Ramos (cell line): ENCODE data around the gene MAN1C1.

Experiments
- in situ Hi-C: fragments of 300-500 bp; cut with MboI; formaldehyde crosslinking; loops from one replicate; pipeline ENCODE4 v1.14.3; 2022; ENCODE audit warnings: low sequenced_read_pairs; ENCODE audit not compliant: unreplicated experiment

Gene MAN1C1

DNA sequence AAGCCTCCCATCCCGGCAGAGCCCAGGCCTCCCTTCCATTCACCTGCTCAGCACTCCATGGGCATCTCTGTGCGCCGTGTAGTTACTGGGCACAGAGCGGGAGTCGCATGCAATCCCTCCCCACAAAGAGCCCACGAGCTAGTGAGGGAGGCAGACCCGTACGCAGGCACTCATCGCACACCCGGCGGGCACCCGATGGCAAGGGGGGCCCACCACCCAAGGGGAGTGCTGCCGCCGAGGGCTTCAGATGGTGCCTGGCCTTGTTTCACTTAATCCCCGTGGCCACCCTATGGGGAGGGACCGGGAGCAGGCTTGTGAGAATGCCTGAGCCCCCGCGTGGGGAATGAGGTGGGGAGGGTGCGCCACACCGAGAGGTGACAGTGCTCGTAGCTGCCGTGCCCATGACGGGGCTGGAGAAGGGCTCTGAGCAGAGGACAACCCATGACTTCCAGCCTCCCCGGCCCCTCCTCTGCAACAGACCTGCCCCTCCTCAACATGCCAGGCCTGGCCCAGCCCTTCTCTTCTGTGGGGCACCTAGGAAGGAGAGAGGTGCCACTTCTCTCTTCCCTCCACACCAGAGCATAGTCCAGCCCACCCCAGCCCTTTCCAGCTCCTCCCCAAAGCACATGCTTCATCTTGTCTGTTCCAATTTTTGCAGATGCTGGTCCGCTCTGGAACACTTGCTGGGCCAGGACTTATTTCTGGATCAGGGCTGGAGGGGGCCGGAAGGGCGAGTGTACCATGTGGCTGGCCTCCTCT lies 153.2 kb downstream of the MAN1C1 start:
- in situ Hi-C loops: no loop called here

DNA sequence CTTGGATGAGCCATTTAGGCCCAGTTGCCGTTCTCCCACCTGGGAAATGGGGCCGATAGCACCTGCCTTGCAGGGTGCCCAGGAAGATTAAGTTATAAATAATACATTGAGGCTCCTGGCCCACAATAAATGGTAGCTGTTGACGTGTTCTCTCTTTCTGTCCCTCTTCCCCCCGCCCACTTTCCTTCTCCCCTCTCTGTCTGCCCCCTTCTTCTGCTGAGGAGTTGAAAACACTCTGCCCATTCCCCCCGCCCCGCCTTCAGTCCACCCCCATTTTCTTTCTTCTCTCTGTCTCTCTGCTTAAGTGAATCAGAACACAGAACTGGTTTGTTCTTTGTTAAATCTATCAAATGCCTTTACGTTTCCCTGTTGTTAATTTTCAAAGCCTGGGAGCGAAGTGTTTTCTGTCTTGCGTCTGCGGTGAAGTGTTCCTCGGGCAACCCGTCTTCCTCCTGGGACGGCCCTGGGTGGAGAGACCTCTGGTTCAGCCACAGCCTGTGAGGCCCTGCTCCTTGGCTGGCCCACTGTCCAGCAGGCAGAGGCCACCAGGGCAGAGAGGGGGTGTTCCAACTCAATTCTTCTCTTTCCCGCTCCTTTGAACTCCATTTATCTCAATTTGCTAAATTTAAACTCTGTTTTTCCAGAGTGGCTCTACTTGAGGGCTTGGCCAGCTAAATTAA lies 154.1 kb downstream of the MAN1C1 start:
- in situ Hi-C loops: no loop called here

DNA sequence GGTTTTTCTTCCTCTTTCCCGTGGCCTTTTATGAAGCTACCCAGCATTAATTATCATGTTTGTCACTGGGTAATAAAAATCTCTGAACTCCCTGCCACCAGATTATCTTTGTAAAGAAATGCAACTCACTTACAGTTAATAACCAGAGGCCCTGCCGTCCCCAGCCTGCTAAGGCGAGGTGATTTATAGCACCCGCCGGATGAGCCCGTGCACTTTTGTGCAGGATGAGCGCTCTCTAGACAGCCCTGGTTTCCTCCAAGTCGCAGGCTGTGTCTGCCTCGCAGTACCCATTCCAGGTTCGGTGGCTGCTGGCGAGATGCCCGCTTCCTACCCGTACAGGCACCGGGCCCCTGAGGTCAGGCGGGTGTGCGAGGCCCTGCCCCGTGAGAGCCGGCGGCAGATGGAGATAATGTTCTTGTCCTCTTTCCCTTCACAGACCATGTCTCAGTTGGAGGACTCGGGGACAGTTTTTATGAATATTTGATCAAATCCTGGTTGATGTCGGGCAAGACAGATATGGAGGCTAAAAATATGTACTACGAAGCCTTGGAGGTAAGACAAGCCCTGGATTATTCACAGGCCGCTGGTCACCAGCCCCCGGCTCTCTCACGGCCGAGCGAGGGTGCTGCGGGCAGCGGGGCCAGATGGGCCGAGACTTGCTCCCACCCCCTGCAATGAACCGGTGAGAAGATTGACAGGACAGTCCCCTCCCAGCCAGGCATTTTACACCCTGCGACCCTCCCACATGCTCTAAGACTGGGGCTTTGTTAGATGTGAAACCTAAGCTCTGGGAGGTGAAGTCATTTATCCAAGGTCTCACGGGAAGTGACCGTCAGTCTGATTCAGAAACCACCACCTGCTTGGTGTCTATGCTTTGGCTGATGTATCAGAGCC lies 154.9 kb downstream of the MAN1C1 start:
- in situ Hi-C loops: no loop called here

DNA sequence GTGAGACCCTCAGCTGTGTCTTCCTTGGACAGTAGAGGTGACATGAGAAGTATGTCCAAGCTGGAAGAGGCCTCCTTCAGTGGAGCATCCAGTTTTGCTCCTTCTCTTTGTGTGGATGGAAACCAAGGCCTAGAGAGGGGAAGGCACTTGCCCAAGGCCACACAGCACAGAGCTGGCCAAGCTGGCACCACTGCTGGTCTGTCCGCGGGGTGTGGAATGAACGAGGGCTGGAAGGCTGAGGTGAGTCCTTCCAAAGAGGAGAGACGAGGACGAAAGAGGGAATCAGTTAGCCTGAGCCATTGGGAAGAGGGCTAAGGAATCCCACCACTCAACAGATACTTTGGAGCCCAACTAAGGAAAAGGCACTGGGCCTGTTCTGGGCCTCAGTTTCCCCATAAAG lies 155.6 kb downstream of the MAN1C1 start:
- in situ Hi-C loops: no loop called here

DNA sequence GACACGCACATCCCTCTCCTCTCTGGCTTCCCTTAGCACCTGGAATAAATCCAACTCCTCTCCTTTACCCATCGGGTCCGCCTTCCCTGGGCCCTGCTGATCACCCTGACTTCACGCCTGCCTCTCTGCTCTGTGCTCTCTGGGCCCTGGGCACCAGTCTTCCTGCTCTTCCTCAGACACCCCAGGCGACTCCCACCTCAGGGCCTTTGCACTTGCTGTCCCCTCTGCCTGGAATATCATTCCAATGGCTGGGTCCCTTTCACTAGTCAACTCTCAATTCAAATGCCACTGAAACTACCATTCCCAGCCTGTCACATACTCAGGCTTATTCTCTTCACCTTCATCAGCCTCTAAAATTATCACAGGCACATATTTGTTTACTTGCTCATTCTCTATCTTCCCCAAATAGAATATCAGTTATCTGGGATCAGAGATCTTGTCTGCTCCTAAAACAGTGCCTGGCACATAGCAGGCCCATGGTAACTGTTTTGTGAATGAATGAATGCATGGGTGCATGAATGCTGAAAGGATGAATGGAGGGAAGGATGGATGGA lies 156.2 kb downstream of the MAN1C1 start:
- in situ Hi-C loops: no loop called here

DNA sequence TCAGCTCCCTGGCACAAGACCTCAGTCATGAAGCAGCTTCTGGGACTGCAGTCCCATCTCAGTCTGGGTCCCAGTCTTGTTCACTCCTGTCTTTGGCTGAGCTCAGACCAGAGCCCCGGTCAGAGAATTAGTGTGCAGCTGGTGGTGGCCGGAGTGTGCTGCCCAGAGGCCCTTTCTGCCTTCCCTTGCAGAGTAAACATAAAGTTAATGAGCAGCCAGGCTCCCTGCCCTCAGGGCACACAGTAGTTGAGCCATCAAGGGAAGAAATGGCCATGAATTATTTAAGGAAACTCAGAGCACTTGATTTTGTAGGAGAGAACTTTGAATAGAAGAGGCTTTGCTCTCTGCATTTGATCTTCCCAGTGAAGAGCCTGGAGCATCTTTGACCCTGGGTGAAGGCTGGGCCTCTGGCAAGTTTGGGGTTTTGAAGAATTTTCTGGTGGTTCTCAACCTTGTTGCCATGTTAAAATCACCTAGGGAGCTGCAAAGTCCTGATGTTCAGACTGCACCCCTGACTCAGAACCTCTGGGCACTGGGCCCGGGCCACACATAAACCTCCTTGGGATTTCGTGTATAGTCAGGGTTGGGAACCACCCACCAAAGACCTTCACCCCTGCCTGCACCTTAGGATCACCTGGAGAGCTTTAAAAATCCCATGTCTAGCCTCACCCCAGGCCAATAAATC lies 157.0 kb downstream of the MAN1C1 start:
- in situ Hi-C loops: no loop called here

DNA sequence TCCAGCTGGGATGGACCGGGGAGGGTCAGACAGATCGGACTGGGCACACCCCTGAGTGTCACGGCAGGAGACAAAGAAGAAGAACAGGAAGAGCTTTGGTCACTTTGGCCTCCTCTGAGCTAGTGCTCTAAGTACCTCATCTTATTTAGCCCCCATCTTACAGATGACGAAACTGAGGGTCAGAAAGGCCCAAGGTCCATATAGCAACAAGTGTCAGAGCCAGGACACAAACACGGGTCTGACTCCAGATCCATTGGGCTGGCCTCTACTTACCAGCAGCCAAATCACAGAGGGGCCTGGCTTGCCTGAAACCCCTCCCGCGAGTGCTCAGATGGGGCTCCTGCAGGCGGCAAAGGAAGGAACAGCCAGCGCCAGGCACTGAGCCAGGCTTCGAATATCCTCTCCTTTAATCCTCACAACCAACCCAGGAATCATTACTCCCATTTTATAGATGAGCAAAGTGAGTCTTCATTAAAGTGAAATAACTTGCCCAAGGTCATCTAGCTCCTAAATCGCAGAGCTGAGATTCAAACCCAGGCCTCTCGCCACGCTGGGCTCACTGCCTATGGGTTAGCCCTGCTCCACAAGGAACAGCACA lies 157.7 kb downstream of the MAN1C1 start:
- in situ Hi-C loops: no loop called here

DNA sequence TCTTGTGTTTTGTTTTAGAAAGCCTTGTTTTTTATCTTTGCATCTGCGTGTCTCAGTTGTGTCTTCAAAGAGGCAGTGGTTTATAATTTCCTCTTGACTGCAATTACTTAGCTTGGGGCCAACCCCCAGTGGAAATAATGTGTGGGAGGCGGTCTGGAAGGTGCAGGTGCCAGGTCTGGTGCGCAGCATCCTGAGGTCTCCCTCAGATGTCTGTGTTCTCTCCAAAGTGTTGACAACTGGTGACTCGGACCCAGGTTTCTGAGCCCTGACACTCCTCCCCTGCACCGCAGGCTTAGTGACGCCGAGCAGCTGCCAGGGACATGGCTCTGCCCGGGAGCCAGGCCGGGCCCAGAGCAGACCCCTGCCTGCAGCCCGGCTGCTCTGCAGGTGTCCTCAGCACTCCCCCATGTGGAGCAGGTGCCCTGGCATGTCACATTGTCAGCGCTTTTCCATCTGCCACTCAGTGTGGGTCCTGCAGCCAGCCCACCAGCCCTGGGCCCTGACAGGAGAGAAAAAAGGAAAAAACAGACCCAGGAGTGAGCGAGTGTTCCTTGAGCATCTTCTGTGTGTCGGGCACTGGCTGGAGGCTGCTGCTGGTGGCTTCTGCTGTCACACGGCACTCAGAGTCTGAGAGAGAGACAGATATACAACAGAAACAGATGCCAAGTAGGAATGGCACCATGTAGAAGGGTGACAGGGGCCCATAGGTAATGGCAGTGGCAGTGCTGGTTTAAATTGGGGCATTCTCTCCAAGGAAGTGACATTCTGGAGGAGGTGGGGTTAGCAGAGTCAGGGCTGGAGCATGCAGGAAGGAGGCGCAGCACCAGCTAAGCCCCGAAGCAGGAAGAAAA lies 158.6 kb downstream of the MAN1C1 start:
- in situ Hi-C loops: no loop called here

DNA sequence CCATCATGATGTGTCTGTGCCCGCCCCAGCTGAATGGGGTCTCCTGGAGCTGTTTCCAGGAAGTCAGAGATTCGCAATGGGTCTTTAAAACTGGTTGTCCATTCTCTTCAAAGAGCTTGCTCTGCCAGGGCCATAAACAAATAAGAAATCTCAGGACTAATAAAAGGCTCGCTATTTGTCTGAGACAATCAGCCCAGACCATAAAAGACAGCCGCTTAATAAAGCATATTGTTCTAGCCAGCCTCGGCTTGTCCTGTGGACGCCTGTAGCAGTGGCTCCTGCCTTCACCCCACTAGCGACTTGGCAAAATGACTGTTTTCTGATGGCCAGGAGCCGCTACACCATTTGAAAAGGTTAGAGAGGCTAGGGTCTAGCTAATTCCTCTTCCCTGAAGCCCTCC lies 162.8 kb downstream of the MAN1C1 start:
- in situ Hi-C loops: no loop called here

DNA sequence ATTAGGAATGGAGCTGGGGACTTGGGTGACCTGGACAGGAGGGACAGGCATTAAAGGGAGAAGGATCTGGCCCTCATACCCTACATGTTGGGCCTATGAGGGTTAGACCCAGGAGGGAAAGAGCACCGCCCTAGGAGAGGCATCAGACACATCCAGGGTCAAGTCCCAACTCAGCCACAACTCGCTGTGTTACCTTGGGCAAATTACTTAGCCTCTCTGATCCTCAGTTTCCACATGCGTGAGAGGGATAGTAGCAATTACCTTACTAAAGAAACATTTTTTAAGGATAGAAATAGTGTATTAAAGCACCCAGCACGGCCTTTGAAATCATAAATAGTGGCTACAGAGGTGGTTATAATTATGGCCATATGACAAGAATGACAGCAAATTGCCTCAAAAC lies 163.3 kb downstream of the MAN1C1 start:
- in situ Hi-C loops: no loop called here

DNA sequence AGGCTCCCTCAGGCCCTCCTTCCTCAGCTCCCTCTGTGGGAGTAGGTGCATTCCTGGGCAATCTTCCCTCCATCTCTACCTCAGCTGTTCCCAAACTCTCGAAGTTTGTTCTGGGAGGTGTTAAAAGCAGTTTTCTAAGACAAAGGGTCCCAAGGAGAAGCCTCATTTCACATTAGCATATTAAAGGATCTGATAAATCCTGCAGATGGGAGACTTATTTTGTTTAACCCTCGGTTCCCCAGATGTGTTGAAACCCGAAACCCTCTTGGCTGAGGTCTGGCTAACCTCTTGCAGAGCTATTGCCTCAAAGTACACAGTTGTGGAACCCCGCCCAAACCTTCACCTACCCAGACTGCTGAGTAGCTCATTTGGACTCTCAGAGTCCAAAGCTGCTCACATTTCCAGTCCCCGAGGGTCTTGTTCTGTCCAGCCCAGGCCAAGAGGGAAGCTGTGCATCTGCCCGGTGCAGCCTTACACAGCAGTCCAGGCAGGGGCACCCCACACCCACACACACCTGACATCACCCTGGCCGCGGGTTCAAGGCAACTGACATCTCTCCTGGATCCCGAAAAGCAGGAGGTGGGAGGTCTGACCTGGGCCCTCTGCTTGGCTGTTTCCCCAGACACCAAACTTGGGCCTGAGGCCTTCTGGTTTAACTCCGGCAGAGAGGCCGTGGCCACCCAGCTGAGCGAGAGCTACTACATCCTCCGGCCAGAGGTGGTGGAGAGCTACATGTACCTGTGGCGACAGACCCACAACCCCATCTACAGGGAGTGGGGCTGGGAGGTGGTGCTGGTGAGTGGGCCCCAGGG lies 163.9 kb downstream of the MAN1C1 start:
- in situ Hi-C loops: no loop called here

DNA sequence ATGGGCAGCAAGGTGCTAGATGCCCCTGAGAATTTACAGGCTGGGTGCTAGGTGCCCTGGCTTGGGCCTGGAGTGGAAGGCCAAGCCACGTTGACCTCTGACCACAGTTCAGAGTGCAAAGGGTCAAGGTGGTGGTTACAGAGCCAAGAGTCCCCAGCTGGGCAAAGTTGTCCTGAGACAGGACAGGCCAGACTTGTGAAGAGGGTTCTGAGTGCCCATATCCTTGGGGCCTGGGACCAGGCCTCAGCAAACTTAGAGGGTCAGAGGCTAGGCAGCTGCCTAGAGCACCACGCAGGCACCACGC lies 164.5 kb downstream of the MAN1C1 start:
- in situ Hi-C loops: no loop called here

DNA sequence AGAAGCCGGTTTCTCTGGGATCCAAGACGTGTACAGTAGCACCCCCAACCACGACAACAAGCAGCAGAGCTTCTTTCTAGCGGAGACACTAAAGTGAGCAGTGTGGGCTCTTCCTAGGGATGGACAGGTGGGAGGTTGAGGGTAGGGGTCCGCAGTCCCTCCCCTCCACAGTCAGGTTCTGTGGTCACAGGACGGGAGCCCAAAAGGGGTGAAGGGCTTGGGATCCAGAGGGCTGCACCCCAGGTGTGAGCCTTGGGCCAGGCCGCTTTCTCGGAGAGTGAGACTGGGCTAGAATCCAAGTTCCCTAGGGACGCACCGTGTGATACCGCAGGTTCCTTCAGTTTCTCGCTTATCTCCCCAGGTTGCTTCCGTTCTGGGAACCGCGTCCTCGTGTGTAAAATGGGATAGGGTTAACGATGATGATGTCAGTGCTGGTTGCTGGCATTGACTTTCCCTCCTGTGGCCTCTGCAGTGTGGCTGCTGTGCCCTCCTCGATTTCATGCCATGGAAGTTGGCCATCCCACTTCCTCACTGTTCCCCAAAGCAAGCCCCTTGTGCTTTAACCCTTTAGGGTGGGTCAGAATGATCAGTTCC lies 166.1 kb downstream of the MAN1C1 start:
- in situ Hi-C loops: no loop called here

DNA sequence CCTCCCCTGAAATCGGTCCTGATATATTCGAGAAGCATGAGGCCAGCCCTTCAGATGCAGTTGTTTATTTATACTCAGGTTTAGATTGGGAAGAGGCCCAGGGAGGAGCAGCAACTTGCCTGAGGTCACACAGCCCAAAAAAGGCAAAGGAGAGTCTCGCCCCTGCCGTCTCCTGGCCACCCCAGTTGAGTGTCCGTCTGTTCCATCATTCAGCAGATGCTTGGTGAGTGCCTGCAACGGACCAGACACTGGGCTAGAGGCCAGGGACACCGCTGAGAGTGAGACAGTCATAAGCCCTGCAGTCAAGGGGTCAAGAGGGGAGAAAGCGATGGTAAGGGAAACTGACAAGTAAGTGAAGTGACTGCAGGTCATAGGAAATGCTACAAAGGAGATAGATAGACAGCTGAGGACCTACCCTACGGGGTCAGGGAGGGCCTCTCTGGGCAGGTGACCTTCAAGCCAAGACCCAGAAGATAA lies 168.0 kb downstream of the MAN1C1 start:
- in situ Hi-C loops: no loop called here

DNA sequence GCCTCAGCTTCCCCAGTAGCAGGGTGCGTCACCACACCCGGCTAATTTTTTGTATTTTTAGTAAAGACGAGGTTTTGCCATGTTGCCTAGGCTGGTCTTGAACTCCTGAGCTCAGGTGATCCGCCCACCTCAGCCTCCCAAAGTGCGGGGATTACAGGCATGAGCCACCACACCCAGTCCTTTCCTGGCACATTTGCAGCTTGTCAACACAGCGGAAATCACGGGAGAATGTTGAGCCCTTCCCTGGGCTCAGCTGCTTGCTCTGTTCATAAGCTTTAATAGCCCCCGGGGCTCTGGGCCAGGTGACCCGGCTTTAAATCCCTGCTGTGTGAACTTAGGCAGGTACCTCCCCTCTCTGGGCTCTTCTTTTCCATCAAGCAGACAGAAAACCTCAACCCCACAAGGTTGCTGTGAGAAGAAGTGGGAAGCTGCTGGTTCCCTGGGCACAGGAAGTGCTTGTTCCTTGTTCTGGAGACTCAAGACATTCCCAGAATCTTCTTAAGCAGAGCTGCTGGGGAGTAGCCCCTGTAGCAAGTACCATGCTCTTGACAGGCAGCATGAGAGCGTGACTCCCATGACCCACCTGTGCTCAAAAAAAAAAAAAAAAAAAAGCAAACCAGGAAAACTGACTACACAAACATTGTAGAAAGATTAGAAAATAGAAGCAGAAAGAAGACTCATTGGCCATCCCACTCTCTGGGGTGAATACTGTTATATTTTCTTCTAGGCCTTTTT lies 168.9 kb downstream of the MAN1C1 start:
- in situ Hi-C loops: no loop called here

DNA sequence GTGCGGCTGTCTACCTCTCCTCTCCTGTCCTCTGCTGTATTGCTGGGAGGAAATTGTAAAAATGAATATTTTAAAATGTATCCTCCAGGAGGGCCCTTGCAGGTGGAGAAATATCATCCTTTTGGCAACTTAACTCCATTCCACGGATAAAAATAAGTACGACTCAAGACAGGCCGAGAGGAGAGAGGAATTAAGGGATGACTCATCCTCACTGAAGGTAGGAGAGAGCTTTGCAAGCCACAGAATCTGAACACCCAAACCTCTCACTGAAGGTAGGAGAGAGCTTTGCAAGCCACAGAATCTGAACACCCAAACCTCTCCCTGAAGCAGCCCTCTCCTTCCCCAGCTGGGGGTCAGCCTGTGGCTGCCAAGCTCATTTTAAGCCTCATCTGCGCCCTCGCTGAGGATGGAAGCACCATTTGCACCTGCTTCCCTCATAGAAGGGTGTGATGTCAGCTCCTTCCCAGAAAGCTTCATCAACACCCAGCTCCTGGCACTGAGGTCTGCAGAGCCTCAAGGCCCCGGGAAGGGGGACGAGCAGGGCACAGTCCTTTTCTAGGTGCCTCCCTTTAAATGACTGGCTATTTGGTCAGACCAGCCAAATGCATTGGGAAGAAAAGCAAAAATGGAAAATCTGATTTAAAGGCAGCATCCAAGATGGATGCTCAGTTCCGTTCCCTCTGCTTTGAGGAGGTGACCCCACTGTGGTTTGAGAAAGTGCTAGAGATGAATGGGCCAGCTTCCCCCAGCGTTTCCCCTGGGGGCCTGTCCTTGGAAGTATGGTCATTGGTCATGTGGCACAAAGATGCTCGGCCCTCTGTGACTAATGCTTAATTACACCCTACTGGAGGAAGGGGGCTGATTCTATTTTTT lies 170.5 kb downstream of the MAN1C1 start:
- in situ Hi-C loops: no loop called here
